NCI-H146 (cell line): ENCODE measurements around the gene TAF11.
"Not testable (repeated sequence)": the region's sequence is repeated elsewhere in the genome, so short reads cannot be mapped to it uniquely, and the experiment has no call there.

Experiments used
- DNase-seq: peaks from one replicate; lab custom pipeline; 2025; lab: John Stamatoyannopoulos, UW

The TAF11 gene

GRCh38 chr6:34865107-34865506 lies 22.7 kb downstream of the TAF11 start:
- DNase-seq: no peak

GRCh38 chr6:34864007-34864406 lies 23.8 kb downstream of the TAF11 start:
- no peak for DNase-seq

GRCh38 chr6:34860776-34861175 lies 27.1 kb downstream of the TAF11 start:
- DNase-seq: no peak

GRCh38 chr6:34859951-34860350 lies 27.9 kb downstream of the TAF11 start:
- no peak for DNase-seq

GRCh38 chr6:34858681-34859080 lies 29.2 kb downstream of the TAF11 start:
- no peak for DNase-seq

GRCh38 chr6:34855463-34855862 lies 32.4 kb downstream of the TAF11 start:
- no peak for DNase-seq

GRCh38 chr6:34852406-34853085 lies 35.3 kb downstream of the TAF11 start:
- DNase-seq: no peak

GRCh38 chr6:34851361-34851760 lies 36.5 kb downstream of the TAF11 start:
- no peak for DNase-seq

- DNase-seq: not testable (repeated sequence)
These were observed 38.8 kb downstream of the TAF11 start for GRCh38 chr6:34849066-34849465.

- no peak for DNase-seq
These were observed 48.0 kb downstream of the TAF11 start for GRCh38 chr6:34839666-34840352.

GRCh38 chr6:34837528-34837927 lies 50.3 kb downstream of the TAF11 start:
- no peak for DNase-seq

GRCh38 chr6:34836451-34836850 lies 51.4 kb downstream of the TAF11 start:
- DNase-seq: no peak

- DNase-seq: no peak
These were observed 51.8 kb downstream of the TAF11 start for GRCh38 chr6:34836008-34836407.

GRCh38 chr6:34834789-34835518 lies 52.9 kb downstream of the TAF11 start:
- no peak for DNase-seq

GRCh38 chr6:34832942-34833341 lies 54.9 kb downstream of the TAF11 start:
- DNase-seq: no peak

- DNase-seq: no peak
These were observed 58.7 kb downstream of the TAF11 start for GRCh38 chr6:34829137-34829536.
